SHP77 treated with DMSO at 0.1 percent for 48 hours (cell line): ENCODE results near the gene CASQ1.

Source experiments
- DNase-seq: peaks from one replicate; lab custom pipeline; 2025; lab: John Stamatoyannopoulos, UW

CASQ1 gene

DNA sequence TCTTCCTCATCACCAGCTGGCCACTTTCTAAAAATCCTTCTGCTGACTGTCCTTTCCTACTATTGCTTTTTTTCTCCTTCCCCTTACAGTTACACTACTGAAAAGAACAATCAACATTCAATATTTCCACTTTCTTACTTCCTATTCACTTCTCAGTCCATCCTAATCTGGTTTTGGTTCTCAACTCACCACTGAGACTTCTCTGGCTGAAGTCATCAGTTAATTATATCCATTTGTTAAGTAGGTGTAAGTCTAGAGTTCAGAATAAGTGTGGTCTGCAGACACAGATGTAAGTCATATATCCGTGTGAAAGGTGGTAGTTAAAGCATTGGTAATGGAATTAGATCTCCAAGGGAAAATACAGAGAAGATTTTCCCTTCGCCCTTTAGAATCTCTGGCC lies 36.2 kb downstream of the CASQ1 start:
- no peak for DNase-seq

DNA sequence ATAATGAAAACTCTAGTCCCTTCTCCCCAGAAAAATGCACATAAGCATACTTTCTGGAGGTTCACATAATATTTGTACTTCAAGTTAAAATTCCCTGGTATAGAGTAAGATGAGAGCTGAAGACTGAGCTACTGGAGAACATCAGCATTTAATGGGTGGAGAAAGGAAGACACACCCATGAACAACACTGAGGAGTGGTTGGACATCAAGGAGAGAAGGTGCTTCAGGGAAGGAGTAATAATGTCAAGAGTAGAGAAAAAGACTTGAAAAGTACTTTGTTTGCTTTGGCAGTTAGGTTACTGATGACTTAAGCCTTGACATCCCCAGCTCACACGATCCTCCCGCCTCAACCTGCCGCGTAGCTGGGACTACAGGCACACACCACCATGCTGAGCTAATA lies 36.7 kb downstream of the CASQ1 start:
- no peak for DNase-seq

DNA sequence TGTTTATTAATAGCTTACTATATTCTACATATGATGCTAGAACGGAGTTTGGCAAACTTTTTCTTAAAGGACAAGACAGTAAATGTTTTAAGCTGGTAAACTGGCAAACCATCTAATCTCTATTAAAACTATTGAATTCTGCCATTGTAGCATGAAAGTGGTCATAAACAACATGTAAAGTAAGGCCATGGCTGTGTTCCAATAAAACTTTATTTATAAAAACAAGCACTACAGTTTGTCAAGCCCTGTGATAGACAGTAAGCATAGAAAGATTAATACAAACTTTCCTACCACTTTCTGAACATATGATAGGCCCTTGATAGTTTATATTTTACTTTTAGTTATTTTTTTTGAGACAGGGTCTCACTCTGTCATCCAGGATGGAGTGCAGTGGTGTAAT lies 37.2 kb downstream of the CASQ1 start:
- DNase-seq: no peak

DNA sequence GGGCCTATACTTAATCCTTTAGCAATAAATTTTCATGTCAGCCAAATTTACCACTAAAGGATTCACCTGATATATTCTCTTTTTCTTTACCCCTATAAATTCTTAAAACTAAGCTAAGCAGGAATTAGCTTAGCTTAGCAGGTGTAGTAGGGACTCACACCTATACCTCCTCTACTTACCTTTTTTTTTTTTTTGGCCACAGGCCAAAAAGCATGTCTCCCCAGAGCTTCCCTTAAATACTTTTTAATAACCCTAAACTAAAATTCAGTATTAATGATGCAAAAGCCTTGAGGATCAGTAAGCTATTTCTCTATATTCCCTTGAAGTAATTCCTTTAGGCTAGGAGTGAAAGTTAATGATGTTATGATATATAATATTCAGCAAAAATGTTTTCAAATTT lies 38.1 kb downstream of the CASQ1 start:
- no peak for DNase-seq

DNA sequence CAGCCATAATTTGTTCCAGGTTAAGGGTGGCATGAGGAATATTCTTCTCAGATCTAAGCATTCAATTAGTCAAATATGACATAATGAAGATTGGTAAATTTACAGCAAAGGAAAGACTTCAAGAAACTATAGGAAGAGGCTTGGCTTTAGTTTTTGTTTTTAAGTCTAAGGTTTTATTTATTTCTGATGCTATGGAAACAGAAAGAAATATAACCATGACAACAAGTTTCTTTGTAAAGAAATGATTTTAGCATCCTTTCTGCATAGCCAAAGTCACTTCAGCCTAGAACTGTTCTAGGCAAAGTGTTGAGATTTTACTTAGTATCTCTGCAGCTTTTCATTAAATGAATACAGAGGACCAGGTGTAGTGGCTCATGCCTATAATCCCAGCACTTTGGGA lies 42.5 kb downstream of the CASQ1 start:
- no peak for DNase-seq

DNA sequence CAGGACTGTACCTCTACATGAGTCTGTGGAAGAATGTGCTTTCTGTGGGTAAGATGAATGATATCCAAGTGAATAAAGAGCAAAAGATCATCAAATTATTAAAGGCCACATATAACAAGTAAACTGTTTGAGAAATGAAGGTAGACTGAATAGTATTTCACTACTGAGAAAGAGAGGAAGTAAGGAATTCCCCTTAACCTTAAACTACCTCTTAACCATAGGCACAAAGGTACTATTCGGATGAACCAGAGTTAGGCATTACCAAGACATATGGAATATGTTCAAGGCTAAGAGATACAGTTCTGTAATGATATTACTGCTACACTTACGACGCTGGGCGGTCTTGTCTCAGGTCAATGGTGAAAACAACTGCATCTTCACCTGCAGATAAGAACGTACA lies 46.4 kb downstream of the CASQ1 start:
- DNase-seq: no peak

DNA sequence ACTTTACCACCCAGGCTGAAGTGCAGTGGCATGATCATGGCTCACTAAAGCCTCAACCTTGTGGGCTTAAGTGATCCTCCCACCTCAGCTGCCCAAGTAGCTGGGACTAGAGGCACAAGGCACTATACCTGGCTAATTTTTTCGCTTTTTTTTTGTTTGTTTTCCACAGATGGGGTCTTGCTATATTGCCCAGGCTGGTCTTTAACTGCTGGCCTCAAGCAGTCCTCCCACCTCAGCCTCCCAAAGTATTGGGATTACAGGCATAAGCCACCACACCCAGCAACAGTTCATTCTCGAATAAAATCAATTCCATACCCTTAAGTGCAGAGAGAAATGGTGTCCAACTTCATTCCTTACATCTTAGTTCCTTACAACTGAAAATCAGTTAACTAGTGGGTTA lies 47.2 kb downstream of the CASQ1 start:
- no peak for DNase-seq

DNA sequence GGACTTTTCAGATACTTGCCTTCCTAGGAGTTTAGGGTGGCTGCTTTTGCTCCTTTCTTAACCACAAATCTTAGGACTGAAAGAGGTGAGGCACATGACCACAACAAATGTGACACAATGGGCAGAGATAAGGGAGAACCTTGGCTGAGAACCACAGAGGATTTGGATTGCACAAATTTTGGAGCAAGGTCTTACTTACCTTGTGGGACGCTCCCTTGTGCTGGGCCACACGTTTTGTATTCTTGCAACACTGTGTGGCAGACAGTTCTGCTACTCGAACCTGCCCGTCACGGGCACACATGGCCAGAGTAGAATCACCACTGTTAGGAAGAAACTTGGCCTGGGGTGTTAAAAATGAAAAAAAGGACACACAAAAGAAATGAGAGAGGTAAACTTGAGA lies 48.0 kb downstream of the CASQ1 start:
- DNase-seq: no peak

DNA sequence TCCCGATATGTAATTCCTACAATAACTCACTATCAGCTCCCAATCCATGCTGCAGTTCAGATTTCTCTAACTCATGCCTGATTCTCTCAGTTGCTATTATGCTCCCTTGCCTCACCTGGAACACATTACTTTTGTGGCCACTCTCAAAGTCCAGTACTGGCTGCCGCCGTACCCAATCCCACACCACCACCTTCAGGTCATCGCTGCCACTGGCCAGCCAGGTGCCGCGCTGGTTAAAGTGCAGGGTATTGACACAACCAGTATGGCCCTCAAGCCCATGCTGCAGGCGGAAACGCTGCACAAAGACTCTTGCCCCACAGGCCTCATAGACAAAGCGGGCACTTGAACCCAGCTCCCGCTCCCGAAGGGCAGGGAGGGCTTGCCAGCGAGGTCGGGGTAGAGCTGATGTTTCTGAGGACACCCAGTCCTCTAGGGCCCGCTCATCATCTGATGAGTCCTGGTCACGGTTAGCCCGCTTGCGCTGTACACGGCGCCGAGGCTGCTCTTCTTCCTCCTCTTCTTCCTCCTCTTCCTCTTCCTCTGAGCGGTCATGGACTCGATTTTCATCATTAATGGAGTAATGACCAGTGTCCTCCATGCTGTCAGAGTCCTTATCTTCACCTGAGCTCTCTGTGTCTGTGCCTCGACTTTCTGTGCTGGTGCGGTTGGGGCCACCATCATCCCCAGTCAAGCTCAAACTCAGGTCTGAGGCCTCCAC lies 49.4 kb downstream of the CASQ1 start:
- no peak for DNase-seq

DNA sequence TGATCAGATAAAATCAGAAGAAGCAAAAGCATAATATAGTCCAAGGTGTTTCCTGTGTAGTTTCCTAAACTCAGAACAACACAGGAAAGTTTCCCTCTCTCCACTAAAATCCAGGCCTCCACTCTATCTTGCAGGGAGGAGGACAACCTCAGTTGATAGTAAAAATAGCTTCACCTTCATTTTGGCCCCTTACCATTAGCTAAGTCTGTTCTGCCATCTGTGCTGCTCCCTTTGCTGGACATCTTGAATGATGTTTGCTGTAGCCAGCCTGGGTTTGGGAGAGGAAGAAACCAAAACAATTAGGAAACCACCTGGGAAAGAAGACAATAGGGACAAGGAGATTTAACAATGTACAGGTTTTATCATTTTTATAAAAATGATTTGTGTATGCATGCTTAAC lies 53.4 kb downstream of the CASQ1 start:
- no peak for DNase-seq

DNA sequence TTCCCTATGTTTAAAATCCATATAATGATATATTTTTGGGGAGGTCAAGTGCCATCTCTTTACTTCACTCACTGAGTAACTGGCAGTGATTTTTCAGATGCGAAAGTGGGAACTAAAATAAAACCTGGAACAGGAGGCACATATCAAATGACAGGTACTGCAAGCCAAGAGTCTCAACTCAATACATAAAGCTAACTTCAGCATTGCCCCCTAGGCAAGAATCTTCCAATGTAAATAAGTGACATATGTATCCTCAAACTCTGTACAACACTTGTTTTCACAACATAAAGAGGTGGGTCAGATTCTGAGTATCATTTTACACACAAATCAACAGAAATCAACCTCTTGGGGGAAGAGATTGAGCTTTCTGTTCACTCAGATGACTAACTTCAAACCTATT lies 53.8 kb downstream of the CASQ1 start:
- DNase-seq: no peak

DNA sequence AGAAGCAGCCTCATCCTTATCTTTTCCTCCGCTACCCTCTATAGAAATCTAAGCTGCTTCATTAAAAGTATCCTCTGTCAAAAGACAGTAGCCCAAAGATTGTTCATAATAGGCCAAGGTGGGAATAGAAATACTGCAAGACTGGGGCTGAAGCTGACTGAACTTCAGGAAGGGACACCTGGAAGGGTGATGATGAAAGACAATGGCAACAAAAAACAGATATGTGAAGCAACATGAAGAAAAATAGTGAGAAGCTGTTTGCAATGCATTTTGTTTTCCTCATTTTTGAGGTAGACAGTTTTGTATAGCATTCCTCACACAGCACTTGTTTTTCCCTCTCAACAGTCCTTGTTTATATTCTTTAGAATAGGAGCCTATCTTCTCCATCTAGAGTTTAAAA lies 55.1 kb downstream of the CASQ1 start:
- DNase-seq: no peak

DNA sequence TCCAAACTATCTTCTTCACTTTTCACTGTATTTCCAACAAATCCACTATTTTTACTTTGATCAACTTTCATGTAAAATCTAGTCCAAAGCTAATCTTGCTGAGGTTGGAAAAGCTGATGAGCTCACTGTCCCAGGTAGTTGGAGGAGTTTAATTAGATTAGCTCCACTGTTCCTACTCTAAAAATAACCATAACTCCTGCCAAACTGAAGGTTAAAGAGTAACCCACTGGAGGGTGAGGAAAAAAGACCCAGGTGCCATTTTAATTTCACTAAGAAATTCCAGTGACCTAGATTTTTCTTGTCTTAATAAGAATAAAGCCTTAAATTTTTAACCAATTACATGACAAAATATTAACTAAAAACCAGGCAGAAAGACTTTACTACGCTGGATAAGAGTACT lies 56.7 kb downstream of the CASQ1 start:
- DNase-seq: no peak

DNA sequence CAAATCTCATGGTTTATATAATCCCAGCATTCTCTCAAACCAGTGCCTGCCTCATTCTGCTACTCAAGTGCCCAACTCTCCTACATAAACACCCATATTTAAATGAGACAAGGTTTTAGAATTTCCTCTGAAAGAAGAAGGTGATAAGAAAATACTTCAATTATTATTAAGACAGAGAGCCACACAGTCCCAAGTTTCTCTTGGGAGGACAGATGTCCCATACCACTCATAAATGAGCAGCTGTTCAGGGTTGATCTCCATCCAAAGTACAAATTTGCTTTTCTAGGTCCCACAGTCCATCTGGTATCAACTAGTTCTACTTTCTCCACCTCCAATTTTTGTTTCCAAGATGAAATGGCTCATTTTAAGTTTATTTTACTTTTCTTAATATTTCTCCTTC lies 60.6 kb downstream of the CASQ1 start:
- no peak for DNase-seq
